Common myeloid progenitor, CD34-positive (primary cell): ENCODE measurements around the gene GNG11. TPM values are rescaled to one million over a fixed set of nuclear protein-coding genes. Genes with fewer than 3 reads are reported as not detected.

Source experiments
- CTCF ChIA-PET: fragments of 350-600 bp; sonication (Branson Sonifier 250); formaldehyde crosslinking; loops from one replicate; lab custom pipeline; 2021; ENCODE audit warnings: antibody characterized with exemption; lab: Charles Lee
- POLR2A ChIA-PET: fragments of 350-600 bp; sonication (Branson Sonifier 250); formaldehyde crosslinking; loops from one replicate; lab custom pipeline; 2021; ENCODE audit warnings: antibody characterized with exemption; lab: Charles Lee
- DNase-seq, 3 donors: peaks; one replicate each; pipeline versions ENCODE4 v3.0.0 to v3.0.0-alpha.2; 2013
- H3K27ac ChIP-seq, 2 experiments: 1 replicate in 1 of 2; 2 replicates in 1 of 2; pipeline ENCODE4 v1.7.0; 2013; ENCODE audit warnings: inconsistent platforms in 2 of 2, low read length in 2 of 2, mild to moderate bottlenecking in 2 of 2, low read depth in 1 of 2, moderate library complexity in 1 of 2; ENCODE audit not compliant: severe bottlenecking in 2 of 2, insufficient read depth in 1 of 2, poor library complexity in 1 of 2
- H3K27me3 ChIP-seq, 5 experiments: replicated peaks in 2 of 5; 1 replicate in 3 of 5; 2 replicates in 2 of 5; pipeline versions ENCODE4 v1.6.1 to v1.7.0; 2013; ENCODE audit warnings: low read length in 4 of 5, mild to moderate bottlenecking in 2 of 5, moderate library complexity in 2 of 5, inconsistent platforms in 1 of 5; ENCODE audit not compliant: insufficient read depth in 5 of 5, control insufficient read depth in 4 of 5
- H3K36me3 ChIP-seq, 4 experiments: 1 replicate in 2 of 4; 2 replicates in 2 of 4; pipeline versions ENCODE4 v1.6.1 to v1.7.0; 2013; ENCODE audit warnings: low read length in 3 of 4, control low read depth in 1 of 4, mild to moderate bottlenecking in 1 of 4; ENCODE audit not compliant: control insufficient read depth in 4 of 4, insufficient read depth in 4 of 4
- H3K4me1 ChIP-seq, 4 experiments: 1 replicate in 3 of 4; 2 replicates in 1 of 4; pipeline versions ENCODE4 v1.6.1 to v1.7.1; 2013; ENCODE audit warnings: low read length in 3 of 4, mild to moderate bottlenecking in 3 of 4, control low read depth in 1 of 4, inconsistent platforms in 1 of 4, moderate library complexity in 1 of 4; ENCODE audit not compliant: control insufficient read depth in 4 of 4, insufficient read depth in 4 of 4; ENCODE audit errors: control extremely low read depth in 1 of 4
- H3K4me3 ChIP-seq, 7 experiments: 1 replicate in 4 of 7; 2 replicates in 3 of 7; pipeline versions ENCODE4 v1.5.1 to v1.7.0; 2013; ENCODE audit warnings: mild to moderate bottlenecking in 7 of 7, low read length in 6 of 7, moderate library complexity in 6 of 7, inconsistent platforms in 2 of 7, low read depth in 2 of 7, control low read depth in 1 of 7; ENCODE audit not compliant: insufficient read depth in 4 of 7, control insufficient read depth in 1 of 7; ENCODE audit errors: extremely low read depth in 1 of 7
- H3K9me3 ChIP-seq, 5 experiments: 1 replicate in 4 of 5; 2 replicates in 1 of 5; pipeline versions ENCODE4 v1.6.1 to v1.7.1; 2013; ENCODE audit warnings: low read length in 4 of 5, mild to moderate bottlenecking in 2 of 5, inconsistent platforms in 1 of 5, low read depth in 1 of 5, moderate library complexity in 1 of 5; ENCODE audit not compliant: control insufficient read depth in 4 of 5, insufficient read depth in 2 of 5; ENCODE audit errors: control extremely low read depth in 1 of 5
- WGBS: methylation state at CpG from one replicate; pipeline ENCODE4 v1.1.5; 2013; ENCODE audit not compliant: insufficient coverage; 5-methylcytosine and 5-hydroxymethylcytosine counted together
- polyA plus RNA-seq: library from polyadenylated mRNA; unstranded; fragments of 120-200 nt; gene quantifications from one replicate; pipeline ENCODE4 v1.2.1, GENCODE V29; 2013

Gene GNG11
- polyA plus RNA-seq, result 5.0 TPM

- ChIA-PET CTCF (interaction anchor here (0.5 to 2.3 kb wide), 15 partner anchors 9 to 643 kb away, joined by 3 to 14 read pairs (median 4); partner anchors contain the start of gene TFPI2), POLR2A (no interaction called here)
- H3K4me3 ChIP-seq, result peak within 1 kb of the TSS; percentile 17 to 91 (median 80)
- H3K9me3 ChIP-seq, result no peaks in the 10 kb centered on the region
- H3K27me3 ChIP-seq, result peaks cover 0 to 48% (median 0%) of the 10 kb centered on the region in 5 experiments
- H3K36me3 ChIP-seq, result peaks cover 0 to 8% (median 2%) of the 10 kb centered on the region in 4 experiments
- under 1% methylated on average over 25 of the region's 39 CpGs for WGBS
- H3K4me1 ChIP-seq, result peaks cover 10 to 29% (median 15%) of the 10 kb centered on the region in 4 experiments
- H3K27ac ChIP-seq, result peak within 1 kb of the TSS; percentile 60 to 78
- DNase-seq, result peak; percentile 81 to 88 (median 85)
Observed at GRCh38 chr7:93921607-93922566, at the start of gene GNG11. Gene GNG11 (plus strand): TSS chr7:93921735. CDS start chr7:93922138, 403 bp downstream.

- H3K27ac ChIP-seq, result no peak overlapping the region
- no peaks in the 10 kb centered on the region for H3K27me3 ChIP-seq
- ChIA-PET POLR2A (no interaction called here), CTCF (no interaction called here)
- H3K36me3 ChIP-seq, result no peaks in the 10 kb centered on the region
- H3K4me3 ChIP-seq, result no peak overlapping the region
- no peak for DNase-seq
- no peaks in the 10 kb centered on the region for H3K4me1 ChIP-seq
- peaks cover 0 to 2% (median 0%) of the 10 kb centered on the region in 5 experiments for H3K9me3 ChIP-seq
- no CpG with 5 or more reads among the region's 1 CpG for WGBS
Observed at GRCh38 chr7:93873998-93874574, 47.4 kb upstream of the GNG11 start.

- WGBS, result 100% methylated on average over 1 of the region's 3 CpGs
- ChIA-PET CTCF (no interaction called here), POLR2A (no interaction called here)
- Histone ChIP-seq H3K27me3 (peaks cover 0 to 9% (median 0%) of the 10 kb centered on the region in 5 experiments), H3K4me3 (no peak overlapping the region), H3K36me3 (no peaks in the 10 kb centered on the region), H3K4me1 (no peaks in the 10 kb centered on the region), H3K9me3 (peaks cover 0 to 5% (median 0%) of the 10 kb centered on the region in 5 experiments), H3K27ac (no peak overlapping the region)
- DNase-seq, result no peak
Observed at GRCh38 chr7:93877742-93878141, 43.8 kb upstream of the GNG11 start.

- Histone ChIP-seq H3K9me3 (peaks cover 0 to 5% (median 0%) of the 10 kb centered on the region in 5 experiments), H3K27ac (no peak overlapping the region), H3K27me3 (peaks cover 0 to 19% (median 0%) of the 10 kb centered on the region in 5 experiments), H3K4me1 (no peaks in the 10 kb centered on the region), H3K36me3 (no peaks in the 10 kb centered on the region), H3K4me3 (no peak overlapping the region)
- ChIA-PET POLR2A (no interaction called here), CTCF (no interaction called here)
- no peak for DNase-seq
Observed at GRCh38 chr7:93879356-93879755, 42.2 kb upstream of the GNG11 start.

DNA sequence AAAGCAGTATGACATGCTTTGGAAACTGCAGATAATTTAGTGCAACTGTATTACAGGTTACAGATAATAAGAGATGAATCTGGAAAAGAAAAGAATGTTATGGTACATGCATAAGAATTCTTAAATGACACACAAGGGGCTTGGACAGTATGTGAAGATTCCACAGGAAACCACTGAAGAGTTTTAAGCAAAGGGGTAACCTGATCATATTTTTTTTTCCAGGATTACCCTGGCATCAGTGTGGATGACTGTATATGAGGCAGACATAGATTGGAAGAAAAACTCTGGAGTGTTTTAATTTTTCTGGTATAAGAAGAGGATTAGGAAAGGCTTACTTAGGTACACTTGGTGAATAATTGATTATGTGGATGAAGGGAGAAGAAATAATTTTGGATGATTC, 39.1 kb upstream of the GNG11 start:
- H3K36me3 ChIP-seq, result no peaks in the 10 kb centered on the region
- no peak for DNase-seq
- H3K27ac ChIP-seq, result no peak overlapping the region
- peaks cover 0 to 3% (median 0%) of the 10 kb centered on the region in 5 experiments for H3K9me3 ChIP-seq
- peaks cover 0 to 40% (median 7%) of the 10 kb centered on the region in 5 experiments for H3K27me3 ChIP-seq
- H3K4me1 ChIP-seq, result no peaks in the 10 kb centered on the region
- ChIA-PET POLR2A (no interaction called here), CTCF (no interaction called here)
- no peak overlapping the region for H3K4me3 ChIP-seq

DNA sequence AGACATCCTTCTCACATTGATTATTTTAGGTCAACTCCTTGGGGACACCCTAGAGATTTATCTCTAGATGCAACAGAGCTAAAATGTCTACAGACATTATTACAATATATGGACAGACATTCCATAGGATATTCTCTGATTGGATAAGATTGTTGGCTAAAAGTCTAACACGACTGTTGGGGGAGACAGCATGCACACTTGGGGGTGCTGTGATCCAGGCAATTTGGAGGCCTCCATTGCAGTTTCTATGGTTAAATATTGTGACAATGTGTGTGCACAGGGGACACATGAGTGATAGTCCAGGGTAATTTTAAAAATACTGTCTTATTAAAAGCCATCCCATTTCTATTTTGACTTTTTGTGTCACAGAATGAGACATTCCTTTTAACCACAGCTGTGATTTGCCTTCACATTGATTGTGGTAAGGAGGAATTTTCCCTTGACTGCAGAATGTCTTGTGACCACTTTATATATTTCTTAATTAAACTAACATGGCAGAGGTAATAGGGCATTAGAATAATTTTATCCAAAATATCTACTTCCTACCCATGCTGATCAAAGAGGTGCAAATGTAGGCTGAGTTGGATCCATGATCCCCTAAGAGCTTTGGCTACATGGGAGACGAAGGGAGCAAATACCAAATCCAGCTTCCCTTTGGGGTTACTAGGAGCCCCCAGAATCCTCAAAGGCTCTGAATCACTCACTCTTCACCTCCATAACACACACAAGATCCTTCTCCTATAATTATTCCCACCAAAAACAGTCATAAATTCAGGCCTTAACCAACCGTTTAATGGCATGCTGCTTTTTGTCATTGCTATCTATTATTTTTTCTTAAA, 38.2 kb upstream of the GNG11 start:
- Histone ChIP-seq H3K27me3 (peaks cover 0 to 46% (median 14%) of the 10 kb centered on the region in 5 experiments), H3K4me3 (no peak overlapping the region), H3K36me3 (no peaks in the 10 kb centered on the region), H3K4me1 (no peaks in the 10 kb centered on the region), H3K27ac (no peak overlapping the region), H3K9me3 (peaks cover 0 to 3% (median 0%) of the 10 kb centered on the region in 5 experiments)
- ChIA-PET CTCF (no interaction called here), POLR2A (no interaction called here)
- WGBS, result 100% methylated on average over 1 of the region's 3 CpGs
- no peak for DNase-seq
